Astrocyte (in vitro differentiated cells and primary cell): ENCODE results near the gene PIM1. TPM values are rescaled to one million over a fixed set of nuclear protein-coding genes. Genes with fewer than 3 reads are reported as not detected.

ENCODE experiments used
- DNase-seq: peaks from one replicate; pipeline ENCODE4 v3.0.0-alpha.2; 2010; ENCODE audit warnings: low read depth
- FAIRE-seq: peaks from 2 replicates; lab custom pipeline; 2011; peaks lifted over from hg19 to GRCh38; lab: Jason Lieb, UNC
- H2AFZ ChIP-seq: 2 replicates; pipeline ENCODE4 v1.6.0; 2012; ENCODE audit warnings: low read depth, low read length, inconsistent platforms
- H3K27ac ChIP-seq: 2 replicates; pipeline ENCODE4 v1.5.1; 2011; ENCODE audit warnings: low read depth, low read length, inconsistent platforms
- H3K27me3 ChIP-seq: 2 replicates; pipeline ENCODE4 v1.6.0; 2011; ENCODE audit warnings: low read length, inconsistent platforms; ENCODE audit not compliant: insufficient read depth
- H3K36me3 ChIP-seq: 2 replicates; pipeline ENCODE4 v1.5.1; 2011; ENCODE audit warnings: low read length, inconsistent platforms; ENCODE audit not compliant: insufficient read depth
- H3K4me1 ChIP-seq: 2 replicates; pipeline ENCODE4 v1.5.1; 2011; ENCODE audit warnings: low read length, inconsistent platforms; ENCODE audit not compliant: insufficient read depth
- H3K4me2 ChIP-seq: 2 replicates; pipeline ENCODE4 v1.6.0; 2012; ENCODE audit warnings: low read length, inconsistent platforms
- H3K4me3 ChIP-seq: 2 replicates; pipeline ENCODE4 v1.5.1; 2011; ENCODE audit warnings: low read depth, mild to moderate bottlenecking, low read length, inconsistent platforms; ENCODE audit not compliant: insufficient read depth
- H3K79me2 ChIP-seq: 2 replicates; pipeline ENCODE4 v1.6.0; 2012; ENCODE audit warnings: mild to moderate bottlenecking, low read length, inconsistent platforms; ENCODE audit not compliant: insufficient read depth
- H3K9ac ChIP-seq: 2 replicates; pipeline ENCODE4 v1.6.0; 2012; ENCODE audit warnings: mild to moderate bottlenecking, low read length, inconsistent platforms
- H3K9me3 ChIP-seq: 2 replicates; pipeline ENCODE4 v1.5.1; 2012; ENCODE audit warnings: low read depth, mild to moderate bottlenecking, low read length, inconsistent platforms; ENCODE audit not compliant: insufficient read depth
- H4K20me1 ChIP-seq: 2 replicates; pipeline ENCODE4 v1.6.0; 2012; ENCODE audit warnings: low read length, inconsistent platforms; ENCODE audit not compliant: insufficient read depth
- H3K27ac Mint-ChIP-seq: one replicate; pipeline ENCODE4 v1.8.0; 2021; ENCODE audit warnings: mild to moderate bottlenecking, mixed read lengths; ENCODE audit not compliant: unreplicated experiment
- H3K27me3 Mint-ChIP-seq: one replicate; pipeline ENCODE4 v1.8.0; 2021; ENCODE audit warnings: low read depth, mixed read lengths; ENCODE audit not compliant: unreplicated experiment
- H3K36me3 Mint-ChIP-seq: one replicate; pipeline ENCODE4 v1.8.0; 2021; ENCODE audit warnings: low read depth, mixed read lengths; ENCODE audit not compliant: unreplicated experiment
- H3K4me1 Mint-ChIP-seq: one replicate; pipeline ENCODE4 v1.8.0; 2021; ENCODE audit warnings: low read depth, mixed read lengths; ENCODE audit not compliant: unreplicated experiment
- H3K4me3 Mint-ChIP-seq: one replicate; pipeline ENCODE4 v1.8.0; 2021; ENCODE audit warnings: mild to moderate bottlenecking, moderate library complexity, mixed read lengths; ENCODE audit not compliant: unreplicated experiment
- H3K9me3 Mint-ChIP-seq: one replicate; pipeline ENCODE4 v1.8.0; 2021; ENCODE audit warnings: mild to moderate bottlenecking, mixed read lengths; ENCODE audit not compliant: unreplicated experiment
- CTCF ChIP-seq: IDR thresholded peaks from 2 replicates; pipeline ENCODE4 v1.5.1; 2011; ENCODE audit warnings: low read depth, mild to moderate bottlenecking, inconsistent platforms, low read length, moderate library complexity; ENCODE audit not compliant: insufficient read depth
- EZH2 ChIP-seq: IDR thresholded peaks from 2 replicates; pipeline ENCODE4 v1.6.1; 2012; ENCODE audit warnings: mild to moderate bottlenecking, low read length, inconsistent platforms; ENCODE audit not compliant: insufficient read depth
- total RNA-seq: library from RNA; stranded (reverse); gene quantifications from 2 replicates; pipeline ENCODE4 v1.2.1, GENCODE V29; 2021

The PIM1 gene
- total RNA-seq, 1 donor from 2014 or later: 32.1 TPM

GRCh38 chr6:37123957-37124729 lies 45.8 kb upstream of the PIM1 start:
- Mint-ChIP-seq H3K4me3 (no peak overlapping the region), H3K27ac (peak overlapping the region; percentile 81), H3K9me3 (no peaks in the 10 kb centered on the region), H3K4me1 (peaks cover 35% of the 10 kb centered on the region), H3K27me3 (no peaks in the 10 kb centered on the region), H3K36me3 (no peaks in the 10 kb centered on the region)
- TF ChIP-seq CTCF: no peak
- no peak for TF ChIP-seq EZH2
- no peak overlapping the region for H3K9ac ChIP-seq
- no peak overlapping the region for H3K4me3 ChIP-seq
- no peak overlapping the region for H3K4me2 ChIP-seq
- no peaks in the 10 kb centered on the region for H4K20me1 ChIP-seq
- H3K36me3 ChIP-seq: no peaks in the 10 kb centered on the region
- DNase-seq: no peak
- H3K79me2 ChIP-seq: no peaks in the 10 kb centered on the region
- H3K27me3 ChIP-seq: no peaks in the 10 kb centered on the region
- no peak overlapping the region for H3K27ac ChIP-seq
- no peak overlapping the region for H2AFZ ChIP-seq
- FAIRE-seq: no peak
- peaks cover 24% of the 10 kb centered on the region for H3K4me1 ChIP-seq
- no peaks in the 10 kb centered on the region for H3K9me3 ChIP-seq

GRCh38 chr6:37125774-37126492 lies 44.0 kb upstream of the PIM1 start:
- Histone ChIP-seq H4K20me1 (no peaks in the 10 kb centered on the region), H3K79me2 (no peaks in the 10 kb centered on the region), H2AFZ (peak overlapping the region; percentile 81), H3K27me3 (no peaks in the 10 kb centered on the region), H3K9ac (peak overlapping the region; percentile 65), H3K4me3 (no peak overlapping the region), H3K4me1 (peaks cover 31% of the 10 kb centered on the region), H3K4me2 (peak overlapping the region; percentile 70), H3K36me3 (no peaks in the 10 kb centered on the region), H3K9me3 (no peaks in the 10 kb centered on the region), H3K27ac (peak overlapping the region; percentile 8)
- no peak for DNase-seq
- Mint-ChIP-seq H3K4me1 (peaks cover 40% of the 10 kb centered on the region), H3K27ac (peak overlapping the region; percentile 100), H3K36me3 (peaks cover 2% of the 10 kb centered on the region), H3K9me3 (no peaks in the 10 kb centered on the region), H3K27me3 (no peaks in the 10 kb centered on the region), H3K4me3 (peak overlapping the region; percentile 79)
- no peak for TF ChIP-seq CTCF
- TF ChIP-seq EZH2: no peak
- no peak for FAIRE-seq
